SK-N-DZ (cell line): Measurements from ENCODE around the gene TMEM203.

Source experiments
- DNase-seq: peaks from one replicate; pipeline ENCODE4 v3.0.0-alpha.2; 2015; ENCODE audit warnings: low spot score

Gene TMEM203

DNA sequence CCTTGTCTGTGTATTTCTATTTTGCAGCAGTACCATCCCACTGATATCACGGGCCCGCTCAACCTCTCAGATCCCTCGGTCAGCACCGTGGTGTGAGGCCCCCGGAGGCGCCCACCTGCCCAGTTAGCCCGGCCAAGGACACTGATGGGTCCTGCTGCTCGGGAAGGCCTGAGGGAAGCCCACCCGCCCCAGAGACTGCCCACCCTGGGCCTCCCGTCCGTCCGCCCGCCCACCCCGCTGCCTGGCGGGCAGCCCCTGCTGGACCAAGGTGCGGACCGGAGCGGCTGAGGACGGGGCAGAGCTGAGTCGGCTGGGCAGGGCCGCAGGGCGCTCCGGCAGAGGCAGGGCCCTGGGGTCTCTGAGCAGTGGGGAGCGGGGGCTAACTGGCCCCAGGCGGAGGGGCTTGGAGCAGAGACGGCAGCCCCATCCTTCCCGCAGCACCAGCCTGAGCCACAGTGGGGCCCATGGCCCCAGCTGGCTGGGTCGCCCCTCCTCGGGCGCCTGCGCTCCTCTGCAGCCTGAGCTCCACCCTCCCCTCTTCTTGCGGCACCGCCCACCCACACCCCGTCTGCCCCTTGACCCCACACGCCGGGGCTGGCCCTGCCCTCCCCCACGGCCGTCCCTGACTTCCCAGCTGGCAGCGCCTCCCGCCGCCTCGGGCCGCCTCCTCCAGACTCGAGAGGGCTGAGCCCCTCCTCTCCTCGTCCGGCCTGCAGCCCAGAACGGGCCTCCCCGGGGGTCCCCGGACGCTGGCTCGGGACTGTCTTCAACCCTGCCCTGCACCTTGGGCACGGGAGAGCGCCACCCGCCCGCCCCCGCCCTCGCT, 37.5 kb downstream of the TMEM203 start:
- peak; percentile 73 for DNase-seq

DNA sequence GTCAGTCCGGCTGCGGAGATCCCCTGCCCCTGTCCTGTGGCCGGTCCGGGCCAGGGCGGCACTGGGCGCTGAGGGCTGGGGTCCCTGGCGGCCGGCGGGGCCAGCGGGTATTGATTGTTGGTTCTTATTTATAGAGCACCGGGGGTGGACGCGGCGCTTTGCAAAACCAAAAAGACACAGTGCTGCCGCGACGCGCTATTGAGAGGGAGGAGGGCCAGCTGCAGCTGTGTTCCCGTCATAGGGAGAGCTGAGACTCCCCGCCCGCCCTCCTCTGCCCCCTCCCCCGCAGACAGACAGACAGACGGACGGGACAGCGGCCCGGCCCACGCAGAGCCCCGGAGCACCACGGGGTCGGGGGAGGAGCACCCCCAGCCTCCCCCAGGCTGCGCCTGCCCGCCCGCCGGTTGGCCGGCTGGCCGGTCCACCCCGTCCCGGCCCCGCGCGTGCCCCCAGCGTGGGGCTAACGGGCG, 38.1 kb downstream of the TMEM203 start:
- DNase-seq: no peak

DNA sequence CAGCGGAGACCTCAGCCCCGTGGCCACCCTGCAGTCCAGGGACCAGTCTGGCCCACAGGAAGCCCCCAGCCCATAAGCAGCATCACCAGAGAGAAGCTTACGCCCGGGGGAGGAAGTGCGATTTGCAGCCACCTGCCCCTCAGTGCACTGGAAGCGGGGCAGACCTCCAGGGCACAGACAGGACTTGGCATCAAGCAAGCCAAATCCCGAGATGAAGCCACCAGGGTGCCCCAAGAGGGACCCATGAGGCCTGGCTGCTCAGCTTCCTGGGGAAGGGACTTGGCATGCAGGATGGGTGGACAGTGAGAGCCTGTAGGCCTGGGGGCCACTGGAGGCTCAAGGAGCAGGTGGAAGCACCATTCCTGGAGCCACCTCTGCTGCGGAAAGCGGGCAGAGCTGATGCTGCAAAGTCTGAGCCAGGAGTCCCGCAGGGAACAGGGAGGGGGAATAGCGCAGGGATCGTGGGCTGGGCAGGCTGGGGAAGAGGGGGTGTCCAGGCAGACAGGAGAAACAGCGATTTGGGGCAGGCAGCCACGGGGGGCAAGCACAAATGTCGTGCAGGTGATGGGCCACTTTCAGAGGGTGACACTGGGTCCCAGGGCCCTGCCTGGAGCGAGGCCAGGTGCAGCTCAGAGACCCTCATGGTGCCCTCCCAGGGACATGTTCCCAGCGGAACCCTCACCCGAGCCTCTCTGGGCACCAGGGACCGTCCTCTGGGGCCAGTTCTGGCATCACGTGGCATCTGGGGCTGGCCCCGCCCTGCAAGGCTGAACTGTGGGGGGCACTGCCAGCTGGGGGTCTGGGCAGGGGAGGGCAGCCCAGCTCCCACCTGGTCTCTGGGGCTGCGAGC, 38.8 kb downstream of the TMEM203 start:
- DNase-seq: no peak

DNA sequence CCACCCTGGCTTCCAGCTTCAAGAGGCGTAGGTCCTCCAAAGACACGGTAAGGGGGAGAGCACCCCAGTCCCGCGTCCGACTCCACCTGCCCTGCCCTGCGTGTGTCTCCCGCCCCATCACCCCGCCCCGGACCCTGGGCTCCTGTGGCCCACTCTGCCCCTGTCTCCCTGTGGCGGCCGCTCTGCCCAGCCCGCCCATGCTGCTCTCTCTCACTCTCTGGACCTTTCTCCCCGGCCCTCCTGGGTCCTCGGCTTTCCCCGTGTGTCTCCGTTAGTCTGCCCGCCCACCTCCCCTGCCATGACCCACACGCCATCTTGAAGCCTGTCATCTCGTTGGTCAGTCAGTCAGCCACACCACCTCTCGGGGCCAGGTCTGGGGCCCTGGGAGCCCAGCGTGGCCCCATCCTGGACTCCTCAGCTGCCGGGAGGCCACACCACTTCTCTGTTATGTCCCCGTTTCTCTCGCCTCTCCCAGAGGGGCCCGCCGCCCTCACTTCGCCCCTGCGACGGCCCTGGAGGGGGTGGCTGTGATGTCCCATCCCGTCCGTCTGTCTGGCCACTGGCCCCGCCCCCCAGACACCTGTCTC, 40.1 kb downstream of the TMEM203 start:
- DNase-seq: no peak

DNA sequence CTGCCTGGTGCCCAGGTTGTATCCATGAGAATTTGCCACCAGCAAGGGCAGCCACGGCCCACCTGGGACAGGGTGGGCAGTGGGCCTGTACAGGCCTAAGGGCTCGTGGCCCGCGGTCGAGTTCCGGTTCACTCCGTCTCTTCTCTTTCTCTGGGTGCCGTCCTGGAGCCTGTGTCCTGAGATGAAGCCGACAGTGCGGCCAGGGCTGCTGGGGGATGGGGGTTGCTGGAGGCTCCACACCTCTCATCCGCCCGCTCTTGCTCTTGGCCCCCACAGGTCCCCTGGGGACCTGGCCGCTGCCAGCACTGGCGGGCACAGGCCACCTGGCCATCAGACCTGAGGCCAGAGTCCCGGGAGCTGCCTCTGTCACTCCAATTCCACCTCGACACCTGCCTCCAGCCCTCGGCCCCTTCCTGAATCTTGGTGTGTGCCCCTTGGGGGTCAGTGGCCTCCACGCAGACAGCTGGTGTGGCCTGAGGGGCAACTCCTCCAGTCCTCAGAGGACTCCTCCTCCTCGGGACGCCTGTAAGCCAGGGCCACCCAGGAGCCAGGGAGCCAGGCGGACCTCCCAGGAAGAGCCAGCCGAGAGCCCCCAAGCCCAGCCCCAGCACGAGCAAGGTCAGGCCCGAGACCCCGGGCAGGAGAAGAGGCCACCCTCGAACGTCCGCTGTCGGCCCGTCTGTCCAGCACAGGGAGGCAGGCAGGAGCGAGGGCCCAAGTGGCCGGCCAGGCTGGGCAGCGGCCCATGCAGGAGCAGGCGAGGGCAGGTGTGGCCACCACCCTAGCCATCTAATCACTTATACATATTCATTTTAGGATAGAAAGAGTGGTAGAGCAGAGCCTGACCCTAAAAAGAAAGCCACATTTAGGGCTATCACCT, 40.8 kb downstream of the TMEM203 start:
- DNase-seq: no peak

DNA sequence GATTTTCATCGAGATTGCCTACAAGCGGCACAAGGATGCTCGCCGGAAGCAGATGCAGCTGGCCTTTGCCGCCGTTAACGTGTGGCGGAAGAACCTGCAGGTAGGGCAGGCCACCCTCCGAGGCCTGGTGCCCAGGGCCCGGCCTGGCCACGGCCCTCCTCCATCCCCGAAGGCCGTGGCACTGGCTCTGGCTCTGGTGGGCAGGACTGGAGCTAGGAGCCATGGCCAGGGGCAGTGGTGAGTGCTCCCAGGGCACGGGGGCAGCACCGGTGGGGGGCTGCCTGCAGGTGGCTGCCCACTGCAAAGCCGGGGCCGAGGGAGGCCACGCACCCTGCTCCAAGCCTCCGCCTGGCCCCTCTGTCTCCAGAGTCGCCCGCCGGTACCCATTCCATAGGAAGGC, 41.6 kb downstream of the TMEM203 start:
- DNase-seq: no peak

DNA sequence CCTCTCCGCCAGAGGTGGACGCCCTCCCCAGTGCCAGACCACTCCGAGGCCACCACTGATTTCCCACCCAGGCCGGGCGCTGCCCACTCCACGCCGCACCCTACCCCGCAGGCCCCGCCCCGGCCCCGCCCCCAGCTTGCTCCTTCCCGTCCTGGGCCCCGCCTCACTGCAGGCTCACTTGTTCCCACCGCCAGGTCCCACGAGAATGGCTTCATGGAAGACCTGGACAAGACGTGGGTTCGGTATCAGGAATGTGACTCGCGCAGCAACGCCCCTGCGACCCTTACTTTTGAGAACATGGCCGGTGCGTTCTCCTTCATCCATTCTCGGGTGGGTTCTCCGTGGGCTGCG, 42.1 kb downstream of the TMEM203 start:
- peak; percentile 45 for DNase-seq

DNA sequence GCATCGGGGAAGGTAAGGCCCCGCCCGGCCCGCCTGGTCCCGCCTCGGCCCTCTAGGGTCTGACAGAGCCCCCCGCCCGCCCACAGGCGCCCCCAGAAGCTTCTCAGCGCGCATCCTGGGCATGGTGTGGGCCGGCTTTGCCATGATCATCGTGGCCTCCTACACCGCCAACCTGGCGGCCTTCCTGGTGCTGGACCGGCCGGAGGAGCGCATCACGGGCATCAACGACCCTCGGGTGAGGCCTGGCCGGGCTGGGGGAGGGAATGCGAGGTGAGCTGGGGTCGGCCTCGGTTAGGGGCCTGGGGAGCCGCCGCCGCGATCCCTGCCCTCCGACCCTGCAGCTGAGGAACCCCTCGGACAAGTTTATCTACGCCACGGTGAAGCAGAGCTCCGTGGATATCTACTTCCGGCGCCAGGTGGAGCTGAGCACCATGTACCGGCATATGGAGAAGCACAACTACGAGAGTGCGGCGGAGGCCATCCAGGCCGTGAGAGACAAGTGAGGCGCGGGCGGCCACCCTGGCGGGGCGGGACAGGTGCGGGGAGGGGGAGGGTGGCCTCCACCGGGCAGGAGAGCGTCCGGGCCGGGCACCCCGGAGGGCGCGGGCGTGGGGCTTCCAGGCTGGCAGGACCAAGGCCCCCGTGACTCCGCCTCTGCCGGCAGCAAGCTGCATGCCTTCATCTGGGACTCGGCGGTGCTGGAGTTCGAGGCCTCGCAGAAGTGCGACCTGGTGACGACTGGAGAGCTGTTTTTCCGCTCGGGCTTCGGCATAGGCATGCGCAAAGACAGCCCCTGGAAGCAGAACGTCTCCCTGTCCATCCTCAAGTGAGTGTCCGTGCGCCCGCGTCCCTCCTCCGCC, 42.7 kb downstream of the TMEM203 start:
- no peak for DNase-seq

DNA sequence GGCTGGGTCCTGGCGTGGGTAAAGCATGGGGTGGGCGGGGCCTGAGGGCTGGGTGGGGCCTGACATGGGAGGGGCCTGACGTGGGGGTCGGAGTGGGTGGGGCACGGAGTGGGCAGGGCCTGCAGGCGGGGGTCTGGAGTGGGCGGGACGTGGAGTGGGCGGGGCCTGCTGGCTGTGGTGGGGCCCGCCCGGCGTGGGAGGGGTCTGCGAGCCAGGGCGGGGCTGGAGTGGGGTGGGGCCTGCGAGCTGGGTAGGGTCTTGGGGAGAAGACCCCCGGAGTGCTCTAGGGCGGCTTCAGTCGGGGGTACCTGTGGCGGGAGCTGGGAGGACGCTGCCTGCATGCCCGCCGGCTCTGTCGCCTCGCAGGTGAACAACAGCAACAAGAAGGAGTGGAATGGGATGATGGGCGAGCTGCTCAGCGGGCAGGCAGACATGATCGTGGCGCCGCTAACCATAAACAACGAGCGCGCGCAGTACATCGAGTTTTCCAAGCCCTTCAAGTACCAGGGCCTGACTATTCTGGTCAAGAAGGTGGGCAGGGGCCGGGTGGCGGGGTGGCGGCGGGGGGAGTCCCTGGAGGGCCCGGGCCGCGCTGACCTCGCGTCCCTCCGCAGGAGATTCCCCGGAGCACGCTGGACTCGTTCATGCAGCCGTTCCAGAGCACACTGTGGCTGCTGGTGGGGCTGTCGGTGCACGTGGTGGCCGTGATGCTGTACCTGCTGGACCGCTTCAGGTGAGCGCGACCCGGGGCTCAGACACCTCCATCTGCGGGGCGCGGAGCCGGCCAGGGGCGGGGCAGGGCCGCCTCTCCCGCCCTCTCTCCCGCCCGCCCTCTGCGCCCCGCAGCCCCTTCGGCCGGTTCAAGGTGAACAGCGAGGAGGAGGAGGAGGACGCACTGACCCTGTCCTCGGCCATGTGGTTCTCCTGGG, 43.6 kb downstream of the TMEM203 start:
- no peak for DNase-seq

DNA sequence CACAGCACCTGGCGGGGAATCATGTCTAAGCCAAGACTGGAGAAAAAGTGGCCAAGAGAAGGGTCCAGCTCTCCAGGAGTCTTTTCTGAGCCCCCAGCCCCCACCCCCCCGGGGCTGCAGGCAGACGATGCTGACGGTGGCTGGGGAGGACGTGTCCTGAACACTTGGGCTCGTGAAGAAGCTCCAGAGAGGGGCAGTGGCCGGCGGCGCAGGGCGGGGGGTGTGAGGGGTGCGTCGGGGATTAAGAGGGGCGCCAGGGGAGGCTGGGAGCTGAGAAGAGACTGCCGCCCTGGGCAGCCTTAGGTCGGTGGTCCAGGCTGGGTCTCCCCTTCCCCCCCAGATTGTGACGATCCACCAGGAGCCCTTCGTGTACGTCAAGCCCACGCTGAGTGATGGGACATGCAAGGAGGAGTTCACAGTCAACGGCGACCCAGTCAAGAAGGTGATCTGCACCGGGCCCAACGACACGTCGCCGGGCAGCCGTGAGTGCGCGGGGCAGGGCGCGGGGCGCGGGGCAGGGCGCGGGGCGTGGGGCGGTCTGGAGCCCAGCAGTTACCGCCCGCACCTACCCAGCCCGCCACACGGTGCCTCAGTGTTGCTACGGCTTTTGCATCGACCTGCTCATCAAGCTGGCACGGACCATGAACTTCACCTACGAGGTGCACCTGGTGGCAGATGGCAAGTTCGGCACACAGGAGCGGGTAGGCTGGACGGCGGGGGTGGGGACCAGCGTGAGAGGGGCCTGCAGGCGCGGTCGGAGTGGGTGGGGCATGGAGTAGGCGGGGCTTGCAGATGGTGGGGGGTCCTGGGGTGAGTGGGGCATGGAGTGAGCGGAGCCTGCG, 44.5 kb downstream of the TMEM203 start:
- no peak for DNase-seq

DNA sequence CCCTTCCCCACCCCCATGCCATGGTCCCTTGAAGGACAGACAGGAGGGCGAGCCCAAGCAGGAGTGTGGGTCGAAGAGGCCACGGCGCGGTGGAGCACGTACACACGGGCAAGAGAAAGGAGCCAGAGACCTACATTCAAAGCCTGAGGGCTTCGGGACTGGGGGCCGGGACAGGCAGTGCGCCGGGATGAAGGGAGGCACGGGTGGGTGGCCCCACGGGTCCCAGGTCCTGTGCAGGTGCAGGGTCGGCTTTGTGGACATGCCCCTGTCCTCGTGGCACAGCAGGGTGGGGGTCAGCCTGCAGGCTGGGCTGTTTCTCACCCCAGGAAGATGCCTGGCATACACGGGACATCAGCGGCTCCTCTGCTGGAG, 45.4 kb downstream of the TMEM203 start:
- no peak for DNase-seq

DNA sequence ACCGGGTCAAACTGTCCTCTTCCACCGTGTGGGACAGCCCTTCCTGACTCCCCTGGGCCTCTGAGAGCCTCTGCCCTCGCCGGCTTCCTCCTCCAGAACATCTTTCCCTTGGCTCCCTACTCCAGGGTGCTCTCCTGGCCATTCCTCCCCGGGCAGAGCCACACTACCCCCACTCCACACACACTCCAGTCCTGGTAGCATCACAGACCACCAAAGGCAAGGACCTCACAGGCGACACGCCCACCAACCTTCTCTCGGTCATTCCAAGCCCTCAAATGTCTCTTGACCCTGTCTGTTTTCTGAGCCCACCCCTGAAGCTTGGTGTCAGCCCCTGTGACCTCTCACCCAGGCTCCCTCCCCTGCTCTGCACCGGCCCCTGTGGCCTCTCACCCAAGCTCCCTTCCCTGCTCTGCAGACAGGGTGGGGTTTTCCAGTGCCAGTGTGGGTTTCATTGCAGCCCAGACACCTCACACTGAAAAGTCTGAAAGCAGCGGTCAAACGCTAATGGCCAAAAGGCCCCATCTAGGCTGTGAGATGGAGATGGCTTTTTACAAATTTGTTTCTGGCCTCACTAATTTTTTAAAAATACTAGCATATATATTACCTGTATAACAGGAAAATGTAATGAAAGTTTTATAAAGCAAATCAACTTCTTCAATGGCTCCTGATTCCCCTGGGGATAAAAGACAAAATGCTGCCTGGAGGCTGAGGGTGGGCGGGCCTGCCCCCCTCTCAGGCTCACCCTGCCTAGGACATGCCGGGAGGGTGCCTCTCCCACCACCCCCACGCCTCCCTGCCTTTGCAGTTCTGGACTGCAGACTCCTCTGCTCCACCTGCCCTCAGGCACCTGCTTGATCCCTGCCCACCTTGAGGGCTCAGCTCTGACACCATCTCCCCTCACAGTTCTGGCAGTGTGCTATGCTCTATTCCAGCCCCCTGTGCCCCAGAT, 46.1 kb downstream of the TMEM203 start:
- no peak for DNase-seq

DNA sequence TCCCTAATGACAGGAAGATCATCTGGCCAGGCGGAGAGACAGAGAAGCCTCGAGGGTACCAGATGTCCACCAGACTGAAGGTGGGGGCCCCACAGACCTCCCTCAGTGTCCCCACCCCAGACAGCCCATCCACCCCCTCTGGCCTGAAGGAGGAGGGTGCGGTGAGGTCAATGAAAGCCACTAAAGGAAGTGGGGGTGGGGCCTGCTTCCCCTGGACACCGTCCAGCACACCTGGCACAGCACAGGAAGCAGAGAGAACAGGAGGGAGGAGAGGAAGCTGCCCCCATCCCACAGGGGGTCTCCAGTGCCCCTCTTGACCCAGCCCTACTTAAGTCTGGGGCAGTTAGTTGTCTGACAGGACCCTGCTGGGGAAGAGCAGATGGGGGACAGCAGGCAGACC, 46.8 kb downstream of the TMEM203 start:
- DNase-seq: no peak

DNA sequence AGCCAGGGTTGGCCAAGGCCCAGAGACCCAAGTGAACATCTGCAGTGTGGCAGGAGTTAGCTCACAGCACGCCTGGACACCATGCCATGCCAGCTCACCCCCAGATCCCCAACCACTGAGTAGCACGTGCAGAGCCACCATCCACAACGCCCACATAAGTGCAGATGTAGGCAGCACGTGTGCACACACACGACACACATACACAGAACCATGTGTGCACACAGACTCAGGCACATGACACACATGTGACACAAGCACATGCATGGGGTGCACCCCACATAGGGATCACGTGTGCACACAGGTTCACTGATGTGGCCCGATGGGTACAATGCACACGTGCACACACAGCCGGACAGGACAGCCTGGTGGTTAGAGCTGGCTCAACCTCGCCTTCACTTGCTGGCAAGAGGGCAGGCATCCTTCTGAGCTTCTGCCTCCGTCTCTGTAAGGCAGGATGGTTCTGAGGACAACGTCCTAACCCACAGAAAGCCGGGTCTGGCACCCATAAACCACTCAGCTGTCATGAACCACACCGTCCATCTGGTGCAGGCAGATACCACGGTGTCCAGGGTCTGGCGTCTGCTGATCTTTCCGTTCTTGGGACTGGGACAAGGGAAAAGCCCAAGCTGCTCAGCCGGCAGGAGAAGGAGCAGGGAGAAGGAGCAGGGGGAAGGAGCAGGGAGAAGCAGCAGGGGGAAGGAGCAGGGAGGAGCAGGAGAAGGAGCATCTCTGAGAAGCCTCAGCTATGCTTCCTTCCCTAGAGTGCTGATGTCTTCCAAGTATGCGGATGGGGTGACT, 47.6 kb downstream of the TMEM203 start:
- no peak for DNase-seq

DNA sequence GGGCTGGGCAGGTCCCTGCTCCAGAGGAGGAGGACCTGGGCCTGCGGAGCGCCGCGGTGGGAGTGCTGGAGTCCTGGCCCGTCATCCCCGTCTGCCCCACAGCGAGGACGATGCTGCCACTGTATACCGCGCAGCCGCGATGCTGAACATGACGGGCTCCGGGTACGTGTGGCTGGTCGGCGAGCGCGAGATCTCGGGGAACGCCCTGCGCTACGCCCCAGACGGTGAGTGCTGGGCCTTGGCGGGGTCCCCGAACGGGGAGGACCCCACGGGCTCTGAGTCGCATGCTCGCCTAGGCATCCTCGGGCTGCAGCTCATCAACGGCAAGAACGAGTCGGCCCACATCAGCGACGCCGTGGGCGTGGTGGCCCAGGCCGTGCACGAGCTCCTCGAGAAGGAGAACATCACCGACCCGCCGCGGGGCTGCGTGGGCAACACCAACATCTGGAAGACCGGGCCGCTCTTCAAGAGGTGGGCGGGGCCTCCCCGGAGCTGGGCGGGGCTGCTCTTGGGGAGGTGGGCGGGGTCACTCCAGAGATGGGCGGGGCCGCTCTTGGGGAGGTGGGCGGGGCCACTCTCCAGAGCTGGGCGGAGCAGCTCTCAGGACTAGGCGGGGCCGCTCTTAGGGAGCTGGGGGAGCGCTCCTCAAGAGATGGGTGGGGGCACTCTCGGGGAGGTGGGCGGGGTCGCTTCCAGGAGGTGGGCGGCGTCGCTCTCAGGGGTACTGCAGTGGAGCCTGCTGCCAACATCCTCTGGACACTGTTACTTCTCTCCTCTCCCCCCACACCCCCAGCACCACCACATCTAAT, 48.7 kb downstream of the TMEM203 start:
- no peak for DNase-seq
